ENCODE results near the gene GPR107. TPM values are rescaled to one million over a fixed set of nuclear protein-coding genes. Genes with fewer than 3 reads are reported as not detected.

Gene GPR107
- total RNA-seq, 2 experiments from 2014 or later, result 18.2 to 19.0 TPM

DNA sequence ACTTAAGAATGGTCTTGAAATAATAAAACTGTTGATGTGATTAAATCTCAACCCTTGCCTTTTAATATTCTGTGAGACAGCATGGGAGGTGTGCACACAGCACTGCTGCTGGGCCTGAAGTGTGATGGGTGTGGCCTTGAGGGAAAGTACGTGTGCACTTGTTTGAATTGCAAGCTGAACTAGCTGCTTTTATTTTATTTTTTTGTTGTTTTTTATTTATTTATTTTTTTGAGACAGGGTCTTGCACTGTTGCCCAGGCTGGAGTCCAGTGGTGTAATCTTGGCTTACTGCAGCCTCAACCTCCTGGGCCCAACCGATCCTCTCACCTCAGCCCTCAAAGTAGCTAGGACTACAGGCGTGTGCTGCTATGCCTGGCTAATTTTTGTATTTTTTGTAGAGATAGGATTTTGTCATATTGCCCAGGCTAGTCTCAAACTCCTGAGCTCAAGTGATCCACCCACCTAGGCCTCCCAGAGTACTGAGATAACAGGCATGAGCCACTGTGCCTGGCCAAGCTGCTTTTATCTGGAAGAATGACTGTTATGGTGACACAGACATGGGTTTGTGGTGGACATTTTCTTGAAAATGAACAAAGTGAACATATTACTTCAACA is 58.9 kb downstream of the GPR107 start:
- POLR2A ChIA-PET, result no interaction called here
- no peaks in the 10 kb centered on the region for H3K9me3 Mint-ChIP-seq
- no peak overlapping the region for H3K4me3 Mint-ChIP-seq

DNA sequence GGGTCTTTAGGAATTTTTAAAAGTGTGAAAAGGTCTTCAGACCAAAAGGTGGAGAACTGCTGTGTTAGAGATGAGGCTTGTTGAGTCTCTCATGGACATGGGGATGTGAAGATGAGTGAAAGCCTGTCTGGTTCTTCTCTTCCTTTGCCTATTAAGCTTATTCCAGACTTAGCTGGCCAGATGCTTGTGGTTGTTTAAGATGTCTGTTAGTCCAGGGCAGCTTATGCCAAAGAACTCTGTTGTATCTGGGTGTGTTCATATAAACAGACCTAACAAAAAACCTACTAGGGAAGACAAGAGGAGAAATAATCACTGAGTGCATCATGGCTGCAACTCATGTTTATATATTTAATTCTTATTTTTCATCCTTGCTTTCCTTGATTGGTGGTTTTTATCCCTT is 61.0 kb downstream of the GPR107 start:
- peaks cover 13% of the 10 kb centered on the region for H3K4me1 Mint-ChIP-seq (ENCODE audit: low read depth)
- ATAC-seq, result no peak
- ChIA-PET CTCF (no interaction called here), POLR2A (interaction anchor here (1.5 kb wide), 1 partner anchor 13 kb away, joined by 4 read pairs; no protein-coding TSS in a partner anchor)
- H3K27me3 Mint-ChIP-seq, result no peaks in the 10 kb centered on the region
- no peaks in the 10 kb centered on the region for H3K9me3 Mint-ChIP-seq
- intact Hi-C loops (cut with micrococcal nuclease), result no loop called here
- peak overlapping the region; percentile 20 for H3K27ac Mint-ChIP-seq
- TF ChIP-seq, protein P1, sequence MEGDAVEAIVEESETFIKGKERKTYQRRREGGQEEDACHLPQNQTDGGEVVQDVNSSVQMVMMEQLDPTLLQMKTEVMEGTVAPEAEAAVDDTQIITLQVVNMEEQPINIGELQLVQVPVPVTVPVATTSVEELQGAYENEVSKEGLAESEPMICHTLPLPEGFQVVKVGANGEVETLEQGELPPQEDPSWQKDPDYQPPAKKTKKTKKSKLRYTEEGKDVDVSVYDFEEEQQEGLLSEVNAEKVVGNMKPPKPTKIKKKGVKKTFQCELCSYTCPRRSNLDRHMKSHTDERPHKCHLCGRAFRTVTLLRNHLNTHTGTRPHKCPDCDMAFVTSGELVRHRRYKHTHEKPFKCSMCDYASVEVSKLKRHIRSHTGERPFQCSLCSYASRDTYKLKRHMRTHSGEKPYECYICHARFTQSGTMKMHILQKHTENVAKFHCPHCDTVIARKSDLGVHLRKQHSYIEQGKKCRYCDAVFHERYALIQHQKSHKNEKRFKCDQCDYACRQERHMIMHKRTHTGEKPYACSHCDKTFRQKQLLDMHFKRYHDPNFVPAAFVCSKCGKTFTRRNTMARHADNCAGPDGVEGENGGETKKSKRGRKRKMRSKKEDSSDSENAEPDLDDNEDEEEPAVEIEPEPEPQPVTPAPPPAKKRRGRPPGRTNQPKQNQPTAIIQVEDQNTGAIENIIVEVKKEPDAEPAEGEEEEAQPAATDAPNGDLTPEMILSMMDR (IDR thresholded peaks at IDR 0.05), result no peak
- H3K36me3 Mint-ChIP-seq (ENCODE audit: low read depth), result peaks cover 16% of the 10 kb centered on the region
- no peak for DNase-seq
- no peak overlapping the region for H3K4me3 Mint-ChIP-seq

More for the DNA sequence above, 58.9 kb downstream of the GPR107 start:
- Mint-ChIP-seq H3K4me1 (ENCODE audit: low read depth) (peaks cover 21% of the 10 kb centered on the region), H3K27me3 (no peaks in the 10 kb centered on the region), H3K27ac (no peak overlapping the region), H3K36me3 (ENCODE audit: low read depth) (peaks cover 21% of the 10 kb centered on the region)
- CTCF ChIA-PET, result interaction anchor here (1.9 to 7.9 kb wide), 2 partner anchors 31 to 128 kb away, joined by 5 to 111 read pairs; no protein-coding TSS in a partner anchor
- no peak for ATAC-seq
- TF ChIP-seq, protein P1 (IDR thresholded peaks at IDR 0.05), result no peak
- DNase-seq, result no peak
- intact Hi-C loops (cut with micrococcal nuclease), result no loop called here

DNA sequence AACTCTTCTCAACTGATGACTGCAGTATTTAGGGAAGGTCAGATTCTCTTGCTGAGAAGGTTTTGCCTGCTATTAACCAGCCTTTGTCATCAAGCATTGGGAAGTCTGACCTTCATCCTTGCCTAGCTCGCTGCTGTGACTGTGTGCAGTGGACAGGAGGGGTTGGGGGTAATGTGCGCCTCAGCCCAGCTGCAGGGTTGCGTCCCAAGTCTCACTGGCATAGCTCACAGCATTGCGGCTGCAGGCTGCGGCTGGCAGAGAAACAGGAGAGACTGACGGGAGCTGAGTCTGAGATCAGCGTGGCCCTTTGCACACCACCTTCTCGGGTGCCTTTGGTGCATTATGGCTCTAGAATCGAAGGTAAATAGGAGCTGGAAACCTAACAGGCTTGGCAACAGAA is 62.6 kb downstream of the GPR107 start:
- DNase-seq, result no peak
- Mint-ChIP-seq H3K9me3 (no peaks in the 10 kb centered on the region), H3K36me3 (ENCODE audit: low read depth) (peaks cover 7% of the 10 kb centered on the region), H3K27me3 (no peaks in the 10 kb centered on the region), H3K4me1 (ENCODE audit: low read depth) (peaks cover 7% of the 10 kb centered on the region), H3K4me3 (no peak overlapping the region), H3K27ac (no peak overlapping the region)
- CTCF ChIA-PET, result interaction anchor here (1.1 to 2.8 kb wide), 4 partner anchors 9 to 127 kb away, joined by 4 to 12 read pairs (median 6); no protein-coding TSS in a partner anchor
- no peak for ATAC-seq
- POLR2A ChIA-PET, result interaction anchor here (0.7 to 1.4 kb wide), 2 partner anchors 9 to 81 kb away, joined by 3 to 7 read pairs; no protein-coding TSS in a partner anchor
- TF ChIP-seq, protein P1 (IDR thresholded peaks at IDR 0.05), result no peak
- intact Hi-C loops (cut with micrococcal nuclease), result no loop called here

DNA sequence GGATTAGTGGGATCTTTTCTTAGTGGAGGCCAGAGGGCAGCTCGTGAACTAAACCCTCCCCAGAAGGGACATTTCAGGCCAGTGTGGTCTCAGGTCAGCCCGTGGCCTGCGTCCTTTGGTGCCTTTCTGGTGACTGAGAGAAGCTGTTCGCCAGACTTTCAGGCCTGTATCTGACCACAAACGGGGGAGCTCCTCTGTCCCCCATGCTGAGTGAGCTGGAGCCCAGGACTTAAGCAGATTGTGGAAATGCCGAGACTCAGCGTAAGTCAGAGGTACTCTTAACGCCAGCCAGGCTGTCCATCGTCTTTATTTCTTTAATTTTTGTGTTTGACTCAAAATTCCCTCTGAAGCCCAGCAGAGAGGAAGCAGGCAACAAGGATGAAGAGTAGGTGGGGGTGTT is 63.7 kb downstream of the GPR107 start:
- Mint-ChIP-seq H3K27me3 (no peaks in the 10 kb centered on the region), H3K27ac (no peak overlapping the region), H3K9me3 (no peaks in the 10 kb centered on the region), H3K4me3 (no peak overlapping the region), H3K4me1 (ENCODE audit: low read depth) (peaks cover 8% of the 10 kb centered on the region), H3K36me3 (ENCODE audit: low read depth) (peaks cover 6% of the 10 kb centered on the region)
- TF ChIP-seq, protein P1 (IDR thresholded peaks at IDR 0.05), result no peak
- DNase-seq (no peak), ATAC-seq (no peak)
- POLR2A ChIA-PET, result interaction anchor here (0.9 to 1.4 kb wide), 2 partner anchors 8 to 11 kb away, joined by 3 to 7 read pairs; no protein-coding TSS in a partner anchor
- intact Hi-C loops (cut with micrococcal nuclease), result no loop called here
- CTCF ChIA-PET, result interaction anchor here (2.0 to 2.8 kb wide), 2 partner anchors 10 to 125 kb away, joined by 7 to 12 read pairs; no protein-coding TSS in a partner anchor

Data from activated CD8-positive, alpha-beta T cell treated with anti-CD3 and anti-CD28 coated beads for 36 hours (primary cell).